HEK293 (cell line): ENCODE measurements around the gene LDLRAD3.

ENCODE experiments used
- CTCF ChIA-PET: fragments of 350-600 bp; formaldehyde crosslinking; extraction: SDS; loops from one replicate; lab custom pipeline; 2021; ENCODE audit warnings: antibody characterized with exemption; lab: Yijun Ruan, JAX
- POLR2A ChIA-PET: fragments of 300-600 bp; formaldehyde crosslinking; extraction: SDS; loops from one replicate; lab custom pipeline; 2020; ENCODE audit warnings: antibody characterized with exemption, inconsistent platforms; lab: Yijun Ruan, JAX
- H3K27ac ChIP-seq: fragments of 200-500 bp; sonication (Bioruptor generic); 2 replicates; pipeline ENCODE4 v1.5.1; 2014; ENCODE audit warnings: low read depth, low read length, control low read depth, inconsistent platforms; ENCODE audit errors: extremely low read depth
- H3K36me3 ChIP-seq, 2 experiments: fragments of 200-500 bp in 1 of 2; sonication (Bioruptor generic) in 1 of 2; 1 replicate in 1 of 2; 2 replicates in 1 of 2; pipeline ENCODE4 v1.5.1; 2014 to 2017; ENCODE audit warnings: inconsistent platforms in 2 of 2, low read length in 2 of 2; ENCODE audit not compliant: control insufficient read depth in 2 of 2, insufficient read depth in 1 of 2
- H3K4me1 ChIP-seq: fragments of 200-500 bp; sonication (Bioruptor generic); 2 replicates; pipeline ENCODE4 v1.5.1; 2014; ENCODE audit warnings: mild to moderate bottlenecking, low read length, inconsistent platforms; ENCODE audit not compliant: control insufficient read depth, insufficient read depth
- H3K4me3 ChIP-seq: 2 replicates; pipeline ENCODE4 v1.5.1; 2011; ENCODE audit warnings: low read depth, mild to moderate bottlenecking, control low read depth, low read length, moderate library complexity
- H3K9me3 ChIP-seq: fragments of 200-500 bp; sonication (Bioruptor generic); 2 replicates; pipeline ENCODE4 v1.5.1; 2014; ENCODE audit warnings: low read depth, low read length, inconsistent platforms; ENCODE audit not compliant: control insufficient read depth, insufficient read depth
- AEBP2 ChIP-seq: fragments of 450-650 bp; formaldehyde crosslinking; IDR thresholded peaks from 2 replicates; pipeline ENCODE4 v1.5.1; 2016; ENCODE audit warnings: missing biosample characterization, missing genetic modification characterization, borderline replicate concordance
- CTCF ChIP-seq: fragments of 450-650 bp; formaldehyde crosslinking; IDR thresholded peaks from 2 replicates; pipeline ENCODE4 v1.5.1; 2016; ENCODE audit warnings: missing biosample characterization, missing genetic modification characterization
- GLI4 ChIP-seq: fragments of 450-650 bp; formaldehyde crosslinking; IDR thresholded peaks from 2 replicates; pipeline ENCODE4 v1.5.1; 2016; ENCODE audit warnings: missing biosample characterization, missing genetic modification characterization
- SCRT1 ChIP-seq: fragments of 450-650 bp; formaldehyde crosslinking; IDR thresholded peaks from 2 replicates; pipeline ENCODE4 v1.5.1; 2016; ENCODE audit warnings: missing biosample characterization, missing genetic modification characterization, borderline replicate concordance
- ZBTB11 ChIP-seq: fragments of 450-650 bp; formaldehyde crosslinking; conservative IDR thresholded peaks from 2 replicates; pipeline ENCODE4 v1.5.1; 2016; ENCODE audit warnings: low read depth, missing biosample characterization, missing genetic modification characterization
- ZBTB17 ChIP-seq: fragments of 450-650 bp; formaldehyde crosslinking; IDR thresholded peaks from 2 replicates; pipeline ENCODE4 v1.5.1; 2016; ENCODE audit warnings: missing biosample characterization, missing genetic modification characterization
- ZFP41 ChIP-seq: fragments of 450-650 bp; formaldehyde crosslinking; IDR thresholded peaks from 2 replicates; pipeline ENCODE4 v1.5.1; 2016; ENCODE audit warnings: missing biosample characterization, missing genetic modification characterization, borderline replicate concordance
- ZNF148 ChIP-seq: fragments of 450-650 bp; formaldehyde crosslinking; IDR thresholded peaks from 2 replicates; pipeline ENCODE4 v1.5.0; 2017; ENCODE audit warnings: missing biosample characterization, missing genetic modification characterization, borderline replicate concordance
- ZNF157 ChIP-seq: fragments of 450-650 bp; formaldehyde crosslinking; IDR thresholded peaks from 2 replicates; pipeline ENCODE4 v1.5.1; 2016; ENCODE audit warnings: missing biosample characterization, missing genetic modification characterization
- ZNF16 ChIP-seq: fragments of 450-650 bp; formaldehyde crosslinking; IDR thresholded peaks from 2 replicates; pipeline ENCODE4 v1.5.1; 2016; ENCODE audit warnings: low read depth, missing biosample characterization, missing genetic modification characterization
- ZNF2 ChIP-seq: fragments of 450-650 bp; formaldehyde crosslinking; IDR thresholded peaks from 2 replicates; pipeline ENCODE4 v1.5.1; 2016; ENCODE audit warnings: missing biosample characterization, missing genetic modification characterization
- ZNF211 ChIP-seq: fragments of 450-650 bp; formaldehyde crosslinking; IDR thresholded peaks from 2 replicates; pipeline ENCODE4 v1.5.1; 2016; ENCODE audit warnings: low read depth, missing biosample characterization, missing genetic modification characterization
- ZNF223 ChIP-seq: fragments of 450-650 bp; formaldehyde crosslinking; IDR thresholded peaks from 2 replicates; pipeline ENCODE4 v1.5.1; 2016; ENCODE audit warnings: missing biosample characterization, missing genetic modification characterization
- ZNF248 ChIP-seq: fragments of 450-650 bp; formaldehyde crosslinking; IDR thresholded peaks from 2 replicates; pipeline ENCODE4 v1.5.1; 2017; ENCODE audit warnings: missing biosample characterization, missing genetic modification characterization
- ZNF624 ChIP-seq: fragments of 450-650 bp; formaldehyde crosslinking; IDR thresholded peaks from 2 replicates; pipeline ENCODE4 v1.5.1; 2017; ENCODE audit warnings: missing biosample characterization, missing genetic modification characterization
- ZNF768 ChIP-seq: fragments of 450-650 bp; formaldehyde crosslinking; IDR thresholded peaks from 2 replicates; pipeline ENCODE4 v1.5.1; 2018; ENCODE audit warnings: missing biosample characterization, mild to moderate bottlenecking, missing genetic modification characterization
- ZNF837 ChIP-seq: fragments of 450-650 bp; formaldehyde crosslinking; IDR thresholded peaks from 2 replicates; pipeline ENCODE4 v1.5.1; 2016; ENCODE audit warnings: missing biosample characterization, missing genetic modification characterization
- ZSCAN5A ChIP-seq: fragments of 450-650 bp; formaldehyde crosslinking; IDR thresholded peaks from 2 replicates; pipeline ENCODE4 v1.5.1; 2016; ENCODE audit warnings: missing biosample characterization, missing genetic modification characterization
- ZXDB ChIP-seq: fragments of 450-650 bp; formaldehyde crosslinking; IDR thresholded peaks from 2 replicates; pipeline ENCODE4 v1.5.1; 2016; ENCODE audit warnings: missing biosample characterization, missing genetic modification characterization

Gene LDLRAD3

GRCh38 chr11:35994421-35994820 lies 50.6 kb downstream of the LDLRAD3 start:
- Histone ChIP-seq H3K4me1 (no peaks in the 10 kb centered on the region), H3K9me3 (no peaks in the 10 kb centered on the region), H3K4me3 (no peak overlapping the region), H3K36me3 (no peaks in the 10 kb centered on the region), H3K27ac (no peak overlapping the region)
- TF ChIP-seq ZNF157 (tag by site-specific recombination) (no peak), CTCF (tag by site-specific recombination) (no peak)
- ChIA-PET CTCF (no interaction called here), POLR2A (no interaction called here)

- H3K27ac ChIP-seq: no peak overlapping the region
- H3K4me3 ChIP-seq: no peak overlapping the region
- no peaks in the 10 kb centered on the region for H3K4me1 ChIP-seq
- H3K36me3 ChIP-seq: no peaks in the 10 kb centered on the region
- no peaks in the 10 kb centered on the region for H3K9me3 ChIP-seq
- TF ChIP-seq ZXDB (tag by site-specific recombination): no peak
- TF ChIP-seq ZSCAN5A (tag by site-specific recombination): no peak
- TF ChIP-seq ZNF624 (tag by site-specific recombination): no peak
- no peak for TF ChIP-seq ZNF248 (tag by site-specific recombination)
- TF ChIP-seq ZNF2: no peak
- TF ChIP-seq ZNF148 (tag by site-specific recombination): no peak
- no peak for TF ChIP-seq AEBP2 (tag by site-specific recombination)
- TF ChIP-seq ZNF223: no peak
- no peak for TF ChIP-seq GLI4
- ChIA-PET POLR2A (no interaction called here), CTCF (interaction anchor here (0.6 to 0.9 kb wide), 5 partner anchors 19 to 1759 kb away, joined by 3 to 4 read pairs (median 3); no protein-coding TSS in a partner anchor)
Measured at GRCh38 chr11:35995681-35996271, 51.9 kb downstream of the LDLRAD3 start.

- TF ChIP-seq SCRT1 (tag by site-specific recombination) (no peak), ZFP41 (no peak), ZBTB17 (tag by site-specific recombination) (no peak), ZBTB11 (tag by site-specific recombination) (no peak), ZNF211 (tag by site-specific recombination) (no peak), ZNF768 (tag by site-specific recombination) (no peak), ZNF16 (tag by site-specific recombination) (no peak), ZNF837 (tag by site-specific recombination) (no peak)
- TF ChIP-seq, all 188 proteins: peak for 0
- ChIA-PET POLR2A (no interaction called here), CTCF (no interaction called here)
- no peaks in the 10 kb centered on the region for H3K9me3 ChIP-seq
- H3K27ac ChIP-seq: no peak overlapping the region
- no peaks in the 10 kb centered on the region for H3K4me1 ChIP-seq
- no peaks in the 10 kb centered on the region for H3K36me3 ChIP-seq
- no peak overlapping the region for H3K4me3 ChIP-seq
Measured at GRCh38 chr11:35997902-35998520, 54.1 kb downstream of the LDLRAD3 start.
